ENCODE measurements around the gene KHDC1.
"Not testable (repeated sequence)": the region's sequence is repeated elsewhere in the genome, so short reads cannot be mapped to it uniquely, and the experiment has no call there.

KHDC1 gene

DNA sequence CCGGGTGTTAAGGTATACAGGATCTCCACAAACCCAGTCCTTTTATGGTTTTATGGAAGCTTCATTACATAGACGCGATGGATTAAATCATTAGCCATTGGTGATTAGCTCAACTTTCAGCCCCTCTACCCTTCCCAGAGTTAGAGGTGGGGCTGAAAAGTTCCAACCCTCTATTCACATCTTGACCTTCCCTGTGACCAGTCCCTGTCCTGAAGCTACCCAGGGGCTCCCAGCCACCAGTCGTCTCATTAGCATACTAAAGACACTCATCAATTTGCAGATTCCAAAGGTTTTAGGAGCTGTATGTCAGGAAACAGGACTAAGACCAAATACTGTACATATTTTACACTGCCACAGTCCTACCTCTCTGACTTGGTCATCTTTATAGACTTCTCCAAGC, 58.7 kb downstream of the KHDC1 start:
- in situ Hi-C loops (cut with HindIII; ENCODE audit: low pct_ligation_motif_present, low sequenced_read_pairs), result no loop called here
- TF ChIP-seq, protein P1, sequence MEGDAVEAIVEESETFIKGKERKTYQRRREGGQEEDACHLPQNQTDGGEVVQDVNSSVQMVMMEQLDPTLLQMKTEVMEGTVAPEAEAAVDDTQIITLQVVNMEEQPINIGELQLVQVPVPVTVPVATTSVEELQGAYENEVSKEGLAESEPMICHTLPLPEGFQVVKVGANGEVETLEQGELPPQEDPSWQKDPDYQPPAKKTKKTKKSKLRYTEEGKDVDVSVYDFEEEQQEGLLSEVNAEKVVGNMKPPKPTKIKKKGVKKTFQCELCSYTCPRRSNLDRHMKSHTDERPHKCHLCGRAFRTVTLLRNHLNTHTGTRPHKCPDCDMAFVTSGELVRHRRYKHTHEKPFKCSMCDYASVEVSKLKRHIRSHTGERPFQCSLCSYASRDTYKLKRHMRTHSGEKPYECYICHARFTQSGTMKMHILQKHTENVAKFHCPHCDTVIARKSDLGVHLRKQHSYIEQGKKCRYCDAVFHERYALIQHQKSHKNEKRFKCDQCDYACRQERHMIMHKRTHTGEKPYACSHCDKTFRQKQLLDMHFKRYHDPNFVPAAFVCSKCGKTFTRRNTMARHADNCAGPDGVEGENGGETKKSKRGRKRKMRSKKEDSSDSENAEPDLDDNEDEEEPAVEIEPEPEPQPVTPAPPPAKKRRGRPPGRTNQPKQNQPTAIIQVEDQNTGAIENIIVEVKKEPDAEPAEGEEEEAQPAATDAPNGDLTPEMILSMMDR (IDR thresholded peaks at IDR 0.05; ENCODE audit: low read depth, low read length, missing control alignments), result no peak
- H3K4me3 ChIP-seq (ENCODE audit: low read depth, low read length), result no peak overlapping the region
- H3K27me3 ChIP-seq (replicated peaks), result no peaks in the 10 kb centered on the region
- no peak overlapping the region for H3K27ac ChIP-seq
- no peak for DNase-seq
- no peaks in the 10 kb centered on the region for H3K36me3 ChIP-seq (replicated peaks)

DNA sequence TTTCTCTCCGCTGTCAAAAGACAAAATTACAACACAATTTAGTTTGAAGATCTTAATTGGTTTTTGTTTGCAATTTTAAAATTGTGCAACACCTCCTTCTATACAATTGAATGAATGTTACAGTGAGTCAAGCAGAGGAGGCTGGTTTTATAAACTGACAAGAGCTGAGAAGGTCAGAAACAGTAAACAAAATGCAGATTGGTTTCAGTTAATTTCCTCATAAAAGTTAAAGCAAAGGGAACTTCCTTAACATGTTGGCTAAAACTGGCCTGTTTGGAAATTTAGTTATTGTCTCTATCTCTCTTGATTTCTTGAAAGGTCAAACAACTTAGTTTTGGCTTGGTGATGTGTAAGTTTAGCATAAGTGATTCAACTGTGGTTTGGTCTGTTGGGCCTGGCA, 59.9 kb downstream of the KHDC1 start:
- no peak overlapping the region for H3K27ac ChIP-seq
- DNase-seq, result no peak
- in situ Hi-C loops (cut with HindIII; ENCODE audit: low pct_ligation_motif_present, low sequenced_read_pairs), result no loop called here
- no peaks in the 10 kb centered on the region for H3K27me3 ChIP-seq (replicated peaks)
- TF ChIP-seq, protein P1 (IDR thresholded peaks at IDR 0.05; ENCODE audit: low read depth, low read length, missing control alignments), result no peak
- H3K4me3 ChIP-seq (ENCODE audit: low read depth, low read length), result no peak overlapping the region
- H3K36me3 ChIP-seq (replicated peaks), result no peaks in the 10 kb centered on the region

DNA sequence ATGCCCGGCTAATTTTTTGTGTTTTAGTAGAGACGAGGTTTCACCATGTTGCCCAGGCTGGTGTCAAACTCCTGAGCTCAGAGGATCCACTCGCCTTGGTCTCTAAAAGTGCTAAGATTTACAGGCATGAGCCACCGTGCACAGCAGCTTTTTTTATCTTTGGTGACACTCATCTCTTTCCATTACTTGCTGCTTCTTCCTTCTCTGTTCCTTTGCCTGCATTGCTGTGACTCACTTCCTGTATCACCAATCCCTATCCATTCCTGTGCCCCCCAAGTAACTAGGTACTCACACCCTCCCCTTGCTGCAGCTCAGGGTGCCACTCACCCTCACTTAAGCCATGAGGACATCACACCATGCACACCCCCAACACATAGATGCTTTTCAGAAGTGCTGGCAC, 62.3 kb downstream of the KHDC1 start:
- DNase-seq, result no peak
- TF ChIP-seq, protein P1 (IDR thresholded peaks at IDR 0.05; ENCODE audit: low read depth, low read length, missing control alignments), result no peak
- in situ Hi-C loops (cut with HindIII; ENCODE audit: low pct_ligation_motif_present, low sequenced_read_pairs), result no loop called here
- no peak overlapping the region for H3K4me3 ChIP-seq (ENCODE audit: low read depth, low read length)
- no peaks in the 10 kb centered on the region for H3K27me3 ChIP-seq (replicated peaks)
- no peak overlapping the region for H3K27ac ChIP-seq
- no peaks in the 10 kb centered on the region for H3K36me3 ChIP-seq (replicated peaks)

DNA sequence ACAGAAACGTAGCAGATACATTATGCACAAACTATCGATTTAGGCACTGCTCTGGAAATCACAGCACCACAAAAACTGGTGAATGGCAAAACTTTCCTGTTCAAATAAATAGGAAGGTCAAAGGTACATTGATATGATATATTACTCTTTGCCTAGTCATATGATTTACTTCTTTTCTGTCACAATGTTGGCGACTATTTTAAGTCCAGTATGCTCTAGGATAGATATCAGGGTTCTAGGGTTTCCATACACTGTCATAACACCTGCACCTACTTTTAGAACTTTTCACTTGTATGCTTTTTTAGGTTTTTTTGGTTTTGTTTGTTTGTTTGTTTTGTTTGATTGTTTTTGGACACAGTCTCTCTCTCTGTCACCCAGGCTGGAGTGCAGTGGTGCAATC, 62.7 kb downstream of the KHDC1 start:
- TF ChIP-seq, protein P1 (IDR thresholded peaks at IDR 0.05; ENCODE audit: low read depth, low read length, missing control alignments), result no peak
- no peak overlapping the region for H3K27ac ChIP-seq

DNA sequence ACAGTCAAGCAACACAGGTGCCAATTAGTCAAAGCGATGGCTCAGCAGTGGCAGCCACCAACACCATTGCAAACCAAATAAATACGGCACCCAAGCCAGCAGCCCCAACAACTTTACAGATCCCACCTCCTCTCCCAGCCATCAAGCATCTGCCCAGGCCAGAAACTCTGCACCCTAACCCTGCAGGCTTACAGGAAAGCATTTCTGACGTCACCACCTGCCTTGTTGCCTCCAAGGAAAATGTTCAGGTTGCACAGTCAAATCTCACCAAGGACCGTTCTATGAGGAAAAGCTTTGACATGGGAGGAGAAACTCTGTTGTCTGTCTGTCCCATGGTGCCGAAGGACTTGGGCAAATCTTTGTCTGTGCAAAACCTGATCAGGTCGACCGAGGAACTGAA, 68.3 kb downstream of the KHDC1 start:
- TF ChIP-seq, protein P1 (IDR thresholded peaks at IDR 0.05; ENCODE audit: low read depth, low read length, missing control alignments), result no peak
- in situ Hi-C loops (cut with HindIII; ENCODE audit: low pct_ligation_motif_present, low sequenced_read_pairs), result no loop called here

More for the DNA sequence above, 62.7 kb downstream of the KHDC1 start:
- no peak for DNase-seq
- no peak overlapping the region for H3K4me3 ChIP-seq (ENCODE audit: low read depth, low read length)
- in situ Hi-C loops (cut with HindIII; ENCODE audit: low pct_ligation_motif_present, low sequenced_read_pairs), result no loop called here
- no peaks in the 10 kb centered on the region for H3K36me3 ChIP-seq (replicated peaks)
- no peaks in the 10 kb centered on the region for H3K27me3 ChIP-seq (replicated peaks)

DNA sequence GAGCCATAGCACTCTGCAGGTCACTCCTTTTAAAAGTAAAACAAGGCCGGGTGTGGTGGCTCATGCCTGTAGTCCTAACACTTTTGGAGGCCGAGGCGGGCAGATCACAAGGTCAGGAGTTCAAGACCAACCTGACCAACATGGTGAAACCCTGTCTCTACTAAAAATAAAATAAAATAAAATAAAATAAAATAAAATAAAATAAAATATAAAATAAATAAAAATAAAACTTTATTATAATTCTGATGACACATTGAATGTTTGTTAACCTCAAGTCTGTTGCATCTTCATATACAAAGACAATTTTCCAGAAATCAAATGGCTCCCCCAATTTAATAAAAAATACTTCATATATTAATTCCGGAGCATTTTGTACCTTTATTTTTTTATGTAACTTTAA, 69.7 kb downstream of the KHDC1 start:
- DNase-seq; in situ Hi-C loops (cut with HindIII; ENCODE audit: low pct_ligation_motif_present, low sequenced_read_pairs); H3K27ac ChIP-seq; H3K27me3 ChIP-seq (replicated peaks); H3K4me3 ChIP-seq (ENCODE audit: low read depth, low read length); H3K36me3 ChIP-seq (replicated peaks): not testable (repeated sequence)

More for the DNA sequence above, 68.3 kb downstream of the KHDC1 start:
- Histone ChIP-seq H3K36me3 (replicated peaks) (no peaks in the 10 kb centered on the region), H3K27me3 (replicated peaks) (no peaks in the 10 kb centered on the region), H3K4me3 (ENCODE audit: low read depth, low read length) (no peak overlapping the region), H3K27ac (no peak overlapping the region)
- no peak for DNase-seq

Data from brain microvascular endothelial cell (primary cell).